Mammary epithelial cell (primary cell): ENCODE results near the gene SDHA.
"Not testable (repeated sequence)": the region's sequence is repeated elsewhere in the genome, so short reads cannot be mapped to it uniquely, and the experiment has no call there.

Source experiments
- CTCF ChIP-seq, 2 donors: IDR thresholded peaks in 1 of 2; conservative IDR thresholded peaks in 1 of 2; 2 replicates each; pipeline ENCODE4 v1.5.1; 2011 to 2012; ENCODE audit warnings: inconsistent platforms in 2 of 2, low read length in 2 of 2, mild to moderate bottlenecking in 2 of 2, control low read depth in 1 of 2, low read depth in 1 of 2; ENCODE audit not compliant: insufficient read depth in 1 of 2; ENCODE audit errors: extremely low read depth in 1 of 2
- EZH2 ChIP-seq: IDR thresholded peaks from 2 replicates; pipeline ENCODE4 v1.6.1; 2012; ENCODE audit warnings: low read length, inconsistent platforms, borderline replicate concordance

- TF ChIP-seq EZH2; CTCF (conservative IDR thresholded peaks at IDR 0.05 in 1 of 2, IDR thresholded peaks at IDR 0.05 in 1 of 2; ENCODE audit: extremely low read depth in 1 of 2, insufficient read depth in 1 of 2, low read depth in 1 of 2, low read length in 2 of 2): not testable (repeated sequence)
Measured at GRCh38 chr5:227375-227774, 9.3 kb downstream of the SDHA start.
